Activated CD4-positive, CD25-positive, alpha-beta regulatory T cell (primary cell): ENCODE data around the gene RBP3.

Experiments
- DNase-seq, 4 experiments: peaks; one replicate each; lab custom pipeline; 2025; lab: John Stamatoyannopoulos, UW

RBP3 gene

GRCh38 chr10:47348138-47348651 is at the start of gene RBP3:
TSS of gene RBP3 (plus strand) at chr10:47348363. CDS start at chr10:47348485, 122 bp downstream.
- DNase-seq = no peak

GRCh38 chr10:47298715-47299114 is 49.4 kb upstream of the RBP3 start:
- DNase-seq = no peak

DNA sequence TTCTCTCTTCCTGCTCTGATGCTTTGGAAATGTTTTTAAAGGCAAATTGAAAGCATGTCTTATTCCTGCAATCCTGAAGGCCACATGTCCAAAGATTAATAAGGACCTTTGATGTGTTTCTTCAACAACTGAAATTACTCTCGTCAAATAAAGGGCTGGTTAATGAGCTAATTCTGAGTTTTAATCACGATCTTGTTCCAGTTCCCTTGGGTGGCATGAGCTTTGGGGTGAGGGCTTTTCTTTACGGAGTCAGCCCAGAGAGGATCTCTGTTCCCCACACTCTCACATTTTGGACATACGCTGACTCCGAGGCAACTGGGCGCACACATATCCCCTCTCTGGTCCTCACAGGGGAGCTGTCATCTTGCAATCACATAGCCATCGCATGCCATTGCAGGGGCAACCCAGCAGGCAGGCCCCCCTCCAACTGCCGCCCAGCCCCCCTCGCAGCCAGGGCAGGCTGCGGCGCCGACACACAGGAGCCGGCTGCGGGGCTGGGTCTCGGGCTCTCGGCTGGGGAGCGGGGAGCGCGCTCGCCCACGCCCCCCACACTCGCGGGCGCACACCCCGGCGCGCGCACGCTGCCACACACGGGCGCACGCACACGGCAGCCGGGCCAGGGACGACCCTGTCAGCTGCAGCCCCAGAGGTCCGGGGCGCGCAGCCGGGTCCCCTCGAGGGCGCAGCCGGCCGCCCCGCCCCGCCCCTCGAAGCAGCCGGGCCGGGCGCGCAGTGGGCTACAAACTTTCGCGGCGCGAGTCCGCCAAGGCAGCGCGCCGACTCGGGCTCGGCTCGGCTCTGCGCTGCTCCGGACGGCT is 48.3 kb upstream of the RBP3 start, which contains the start of gene GDF10:
GDF10 (plus strand) TSS at position 587 of the 818 bp plus-strand sequence. CDS start 455 bp downstream, outside the sequence.
- DNase-seq = no peak

DNA sequence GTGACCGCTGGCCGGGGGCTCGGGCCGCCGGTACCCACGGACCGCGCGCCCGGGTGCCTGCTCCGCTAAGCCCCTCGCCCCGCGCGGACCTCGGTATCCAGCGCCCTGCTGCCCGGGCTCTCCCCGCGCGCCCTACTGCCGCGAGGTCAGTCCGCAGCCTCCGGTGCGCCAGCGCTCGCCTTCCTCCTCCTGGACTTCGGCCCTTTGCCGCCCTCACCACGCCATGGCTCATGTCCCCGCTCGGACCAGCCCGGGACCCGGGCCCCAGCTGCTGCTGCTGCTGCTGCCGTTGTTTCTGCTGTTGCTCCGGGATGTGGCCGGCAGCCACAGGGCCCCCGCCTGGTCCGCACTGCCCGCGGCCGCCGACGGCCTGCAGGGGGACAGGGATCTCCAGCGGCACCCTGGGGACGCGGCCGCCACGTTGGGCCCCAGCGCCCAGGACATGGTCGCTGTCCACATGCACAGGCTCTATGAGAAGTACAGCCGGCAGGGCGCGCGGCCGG is 47.7 kb upstream of the RBP3 start:
- DNase-seq = no peak

DNA sequence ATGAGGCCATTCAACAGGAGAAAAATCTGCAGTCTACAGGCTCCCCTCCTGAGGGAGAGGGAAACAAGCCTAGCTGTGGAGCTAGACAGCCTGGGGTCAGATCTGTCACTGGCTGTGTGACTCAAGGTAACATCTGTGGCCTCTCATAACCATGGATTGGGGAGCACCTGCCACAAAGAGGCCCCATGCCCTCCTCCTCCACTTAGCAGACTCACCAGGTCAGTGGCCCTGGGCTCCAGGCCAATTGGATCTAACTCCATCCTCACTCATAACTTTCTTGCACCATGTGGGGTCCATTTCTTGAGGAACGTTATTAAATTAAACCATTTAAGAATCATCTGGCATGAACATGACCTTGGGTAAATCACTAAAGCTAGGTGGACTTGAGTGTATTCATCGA is 46.3 kb upstream of the RBP3 start:
- no peak for DNase-seq

GRCh38 chr10:47303105-47303504 is 45.1 kb upstream of the RBP3 start:
- DNase-seq = no peak

DNA sequence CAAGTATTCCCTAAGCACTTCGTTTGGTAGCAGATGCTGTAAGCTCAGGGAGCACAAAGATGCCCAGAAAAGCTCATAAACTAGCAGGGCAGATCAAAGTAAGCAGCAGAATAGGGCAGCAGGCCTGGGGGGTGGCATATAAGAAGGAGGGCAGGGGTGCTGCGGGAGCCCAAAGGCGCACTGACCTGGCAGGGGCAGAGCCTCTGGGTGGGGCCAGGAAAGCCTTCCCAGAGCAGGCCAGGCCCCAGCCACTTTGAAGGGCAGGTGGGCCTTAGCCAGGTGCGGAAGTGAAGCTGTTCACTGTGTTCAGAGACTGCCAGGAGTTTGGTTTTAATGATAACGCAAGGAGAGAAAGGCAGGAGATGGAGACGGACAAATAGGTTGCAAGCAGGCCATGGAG is 44.3 kb upstream of the RBP3 start:
- no peak for DNase-seq

DNA sequence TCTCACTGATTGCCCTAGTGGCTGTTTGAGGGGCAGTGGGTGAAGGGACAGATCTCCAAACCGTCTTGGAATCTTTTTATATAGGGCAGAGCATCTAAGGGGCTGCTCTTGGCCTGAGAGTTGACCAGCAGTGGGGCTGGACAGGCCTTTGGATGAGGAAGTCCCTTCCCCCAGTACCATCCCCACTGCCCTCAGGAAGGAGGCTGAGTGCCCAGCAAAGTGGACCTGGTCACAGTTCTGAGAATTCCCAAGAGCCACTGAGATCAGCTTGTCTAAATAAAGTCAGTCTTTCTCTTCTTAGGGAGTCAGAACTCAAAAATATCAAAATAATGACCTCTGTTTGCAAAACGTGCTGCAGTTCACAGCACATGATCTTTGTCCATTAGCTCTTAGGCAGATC is 42.6 kb upstream of the RBP3 start:
- no peak for DNase-seq

- DNase-seq = no peak
These were observed 41.6 kb upstream of the RBP3 start for GRCh38 chr10:47306387-47307210.

- no peak for DNase-seq
These were observed 40.8 kb upstream of the RBP3 start for GRCh38 chr10:47307381-47307780.

- no peak for DNase-seq
These were observed 39.4 kb upstream of the RBP3 start for GRCh38 chr10:47308775-47309174.

DNA sequence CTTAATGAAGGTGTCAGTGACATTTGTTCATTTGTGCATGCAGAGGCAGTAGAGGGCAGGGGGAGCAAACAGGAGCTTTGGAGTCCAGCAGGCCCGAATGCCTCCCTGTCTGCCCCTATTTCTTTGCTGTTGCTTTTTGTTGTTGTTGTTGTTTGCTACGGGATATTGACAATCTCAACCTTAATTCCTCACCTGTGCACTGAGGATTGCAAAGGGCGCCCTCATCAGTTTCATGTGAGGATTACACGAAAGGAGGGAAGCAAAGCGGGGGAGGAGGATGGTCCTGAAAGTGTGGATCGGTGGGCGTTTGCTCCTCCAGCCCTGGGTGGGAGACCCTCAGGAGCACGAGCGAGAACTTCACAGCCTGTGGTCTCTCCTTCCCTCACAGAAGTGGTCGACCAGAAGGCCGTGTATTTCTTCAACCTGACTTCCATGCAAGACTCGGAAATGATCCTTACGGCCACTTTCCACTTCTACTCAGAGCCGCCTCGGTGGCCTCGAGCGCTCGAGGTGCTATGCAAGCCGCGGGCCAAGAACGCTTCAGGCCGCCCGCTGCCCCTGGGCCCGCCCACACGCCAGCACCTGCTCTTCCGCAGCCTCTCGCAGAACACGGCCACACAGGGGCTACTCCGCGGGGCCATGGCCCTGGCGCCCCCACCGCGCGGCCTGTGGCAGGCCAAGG is 38.6 kb upstream of the RBP3 start:
- no peak for DNase-seq

- no peak for DNase-seq
These were observed 38.1 kb upstream of the RBP3 start for GRCh38 chr10:47310090-47310505.

GRCh38 chr10:47311193-47311931 is 36.8 kb upstream of the RBP3 start:
- DNase-seq = peak in 1 of 4 experiments; percentile 9

DNA sequence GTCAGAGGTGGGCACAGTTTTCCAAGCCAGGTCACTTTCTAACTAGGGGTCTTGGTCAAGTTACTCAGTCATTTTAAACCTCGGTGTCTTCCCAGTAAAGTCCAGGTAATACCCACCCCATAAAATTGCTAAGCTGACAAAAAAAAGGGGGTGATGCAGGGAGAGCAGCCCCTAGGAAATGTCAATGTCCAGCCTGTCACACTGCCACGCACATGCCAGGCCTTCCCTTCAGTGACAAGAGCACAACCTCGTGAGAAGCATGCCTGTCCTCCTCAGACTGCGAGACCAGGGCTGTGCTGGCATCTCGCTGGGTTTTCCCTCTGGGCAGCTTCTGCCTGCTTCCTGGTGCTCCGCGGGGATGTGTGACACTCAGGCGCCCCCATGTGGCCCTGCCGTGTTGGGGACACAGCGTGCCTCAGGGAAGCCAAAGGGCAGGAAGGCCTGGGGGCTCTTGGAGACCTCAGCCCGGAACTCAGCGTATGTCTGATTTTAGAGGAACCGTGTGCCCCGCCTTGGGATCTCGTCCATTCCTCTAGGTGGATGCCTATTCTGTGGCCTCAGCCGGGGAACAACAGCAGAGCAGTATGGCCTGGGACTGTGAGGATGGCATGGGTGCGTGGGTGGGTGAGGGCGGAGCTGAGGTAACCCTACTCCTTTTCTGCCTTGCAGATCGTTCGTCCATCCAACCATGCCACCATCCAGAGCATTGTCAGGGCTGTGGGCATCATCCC is 36.1 kb upstream of the RBP3 start:
- DNase-seq = peak; percentile 51 to 67 (median 56)

- DNase-seq = no peak
These were observed 35.5 kb upstream of the RBP3 start for GRCh38 chr10:47312663-47312995.

DNA sequence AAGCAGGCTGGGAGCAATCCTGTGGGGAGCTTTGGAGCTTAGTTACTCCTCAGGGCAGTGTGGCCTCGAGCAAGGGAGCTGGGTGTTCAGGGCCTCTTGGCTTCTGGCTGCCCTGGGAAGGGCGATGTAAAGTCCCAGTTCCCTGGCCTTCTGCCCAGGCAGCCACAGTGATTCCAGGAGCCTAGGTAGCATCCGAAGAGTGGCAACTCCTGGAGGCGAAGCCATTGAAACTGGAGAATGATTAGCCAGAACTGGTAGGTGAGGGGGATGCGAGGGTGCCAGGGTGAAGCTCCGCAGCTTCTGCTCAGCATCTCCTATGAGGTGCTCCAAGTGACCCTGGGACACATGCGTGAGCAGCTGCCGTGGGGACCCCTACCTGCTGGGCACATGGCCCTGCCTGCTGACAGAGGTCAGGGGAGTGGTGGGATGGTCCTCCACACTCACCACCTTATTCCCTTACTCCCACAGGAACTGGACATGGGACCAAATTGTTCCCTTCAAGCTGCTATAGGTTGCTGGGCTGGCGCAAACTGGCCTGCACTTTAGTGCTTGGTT is 33.7 kb upstream of the RBP3 start:
- no peak for DNase-seq

GRCh38 chr10:47315421-47315820 is 32.7 kb upstream of the RBP3 start:
- no peak for DNase-seq

DNA sequence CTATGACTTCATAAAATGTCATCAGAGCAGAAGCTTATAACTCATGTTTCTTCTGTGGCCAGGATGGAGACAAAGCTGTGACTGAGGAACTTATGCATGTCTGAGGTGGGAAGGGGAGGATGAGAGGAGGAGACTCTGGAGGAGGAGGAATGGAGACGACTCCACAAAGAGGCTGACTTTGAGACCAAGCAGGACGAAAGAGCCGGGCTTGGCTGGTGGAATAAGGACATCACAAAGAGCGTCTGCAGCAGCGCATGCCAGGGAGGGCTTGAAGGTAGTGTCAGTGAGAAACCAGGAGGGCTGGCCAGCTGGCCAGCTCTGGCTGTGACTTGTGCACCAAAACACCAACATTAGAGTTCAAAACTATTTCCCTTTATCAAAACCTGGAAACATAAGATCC is 32.0 kb upstream of the RBP3 start:
- DNase-seq = no peak

GRCh38 chr10:47317251-47317650 is 30.9 kb upstream of the RBP3 start:
- no peak for DNase-seq
